Liver (tissue), 9 donors: Measurements from ENCODE around the gene PPIL4. TPM values are rescaled to one million over a fixed set of nuclear protein-coding genes. Genes with fewer than 3 reads are reported as not detected.

Experiments
- DNase-seq: peaks from one replicate; pipeline ENCODE4 v3.0.0-alpha.2; 2017; ENCODE audit warnings: low spot score
- H3K27ac ChIP-seq, 2 donors: one replicate each; pipeline ENCODE4 v1.7.0; 2013; ENCODE audit warnings: inconsistent platforms in 2 of 2, low read length in 2 of 2, control low read depth in 1 of 2, low read depth in 1 of 2, mild to moderate bottlenecking in 1 of 2
- H3K27me3 ChIP-seq, 4 donors: one replicate each; pipeline versions ENCODE4 v1.6.1 to v1.7.0; 2013; ENCODE audit warnings: low read length in 3 of 4, inconsistent platforms in 1 of 4, mild to moderate bottlenecking in 1 of 4, moderate library complexity in 1 of 4; ENCODE audit not compliant: control insufficient read depth in 4 of 4, insufficient read depth in 4 of 4
- H3K36me3 ChIP-seq, 4 donors: one replicate each; pipeline versions ENCODE4 v1.6.1 to v1.7.0; 2013; ENCODE audit warnings: low read length in 3 of 4, mild to moderate bottlenecking in 3 of 4, low read depth in 1 of 4, moderate library complexity in 1 of 4; ENCODE audit not compliant: control insufficient read depth in 4 of 4, insufficient read depth in 3 of 4
- H3K4me1 ChIP-seq, 4 donors: one replicate each; pipeline versions ENCODE4 v1.6.1 to v1.7.0; 2013; ENCODE audit warnings: low read length in 3 of 4, mild to moderate bottlenecking in 3 of 4, moderate library complexity in 1 of 4; ENCODE audit not compliant: control insufficient read depth in 4 of 4, insufficient read depth in 4 of 4
- H3K4me3 ChIP-seq, 3 donors: one replicate each; pipeline versions ENCODE4 v1.6.1 to v1.7.0; 2013; ENCODE audit warnings: low read length in 3 of 3, control low read depth in 1 of 3, low read depth in 1 of 3, mild to moderate bottlenecking in 1 of 3
- H3K9ac ChIP-seq, 2 donors: one replicate each; pipeline ENCODE4 v1.7.0; 2013; ENCODE audit warnings: low read length in 2 of 2, mild to moderate bottlenecking in 2 of 2, moderate library complexity in 2 of 2, control low read depth in 1 of 2, low read depth in 1 of 2
- H3K9me3 ChIP-seq, 4 donors: one replicate each; pipeline versions ENCODE4 v1.6.1 to v1.7.0; 2013; ENCODE audit warnings: low read length in 3 of 4; ENCODE audit not compliant: control insufficient read depth in 4 of 4
- ATF3 ChIP-seq: IDR thresholded peaks from 2 replicates; pipeline ENCODE4 v1.6.1; 2016; ENCODE audit warnings: antibody characterized with exemption
- CTCF ChIP-seq: fragments of 150-350 bp; IDR thresholded peaks from 2 replicates; pipeline ENCODE4 v1.5.1; 2017; ENCODE audit warnings: improper control_type of control experiment, low read depth, low read length; ENCODE audit not compliant: missing input control
- EGR1 ChIP-seq, 2 donors: IDR thresholded peaks; 2 replicates each; pipeline ENCODE4 v1.6.1; 2016 to 2018; ENCODE audit warnings: antibody characterized with exemption in 2 of 2, low read depth in 2 of 2
- FOXA1 ChIP-seq: IDR thresholded peaks from 2 replicates; pipeline ENCODE4 v1.6.1; 2016; ENCODE audit warnings: antibody characterized with exemption
- GABPA ChIP-seq, 2 donors: IDR thresholded peaks in 1 of 2; conservative IDR thresholded peaks in 1 of 2; 2 replicates each; pipeline ENCODE4 v1.6.1; 2016; ENCODE audit warnings: antibody characterized with exemption in 2 of 2, mild to moderate bottlenecking in 1 of 2, moderate library complexity in 1 of 2
- HNF4A ChIP-seq, 2 donors: conservative IDR thresholded peaks; 2 replicates each; pipeline ENCODE4 v1.6.1; 2016; ENCODE audit warnings: antibody characterized with exemption in 2 of 2, mild to moderate bottlenecking in 2 of 2
- HNF4G ChIP-seq: IDR thresholded peaks from 2 replicates; pipeline ENCODE4 v1.6.1; 2016; ENCODE audit warnings: antibody characterized with exemption
- MAX ChIP-seq: IDR thresholded peaks from 2 replicates; pipeline ENCODE4 v1.6.1; 2016; ENCODE audit warnings: antibody characterized with exemption
- NR2F2 ChIP-seq: IDR thresholded peaks from 2 replicates; pipeline ENCODE4 v1.6.1; 2016; ENCODE audit warnings: antibody characterized with exemption
- RAD21 ChIP-seq, 2 donors: IDR thresholded peaks; 2 replicates each; pipeline ENCODE4 v1.6.1; 2016; ENCODE audit warnings: antibody characterized with exemption in 2 of 2, mild to moderate bottlenecking in 2 of 2
- REST ChIP-seq: IDR thresholded peaks from 2 replicates; pipeline ENCODE4 v1.6.1; 2016; ENCODE audit warnings: antibody characterized with exemption, mild to moderate bottlenecking
- SP1 ChIP-seq: IDR thresholded peaks from 2 replicates; pipeline ENCODE4 v1.6.1; 2018; ENCODE audit warnings: antibody characterized with exemption, mild to moderate bottlenecking
- TAF1 ChIP-seq: conservative IDR thresholded peaks from 2 replicates; pipeline ENCODE4 v1.6.1; 2016; ENCODE audit warnings: antibody characterized with exemption, mild to moderate bottlenecking
- YY1 ChIP-seq: IDR thresholded peaks from 2 replicates; pipeline ENCODE4 v1.6.1; 2016; ENCODE audit warnings: antibody characterized with exemption, mild to moderate bottlenecking
- ZBTB33 ChIP-seq: IDR thresholded peaks from 2 replicates; pipeline ENCODE4 v1.6.1; 2016; ENCODE audit warnings: antibody characterized with exemption
- WGBS: extraction: QIAGEN DNeasy Blood & Tissue Kit; methylation state at CpG from one replicate; pipeline ENCODE4 v1.1.7; 2013; 5-methylcytosine and 5-hydroxymethylcytosine counted together
- polyA plus RNA-seq, 2 donors: library from polyadenylated mRNA; stranded (reverse) in 1 of 2; unstranded in 1 of 2; fragments of 200-250 nt in 1 of 2; fragments of >200 nt in 1 of 2; fragmentation: Nextera tagmentation in 1 of 2; extraction: Ambion mirVana in 1 of 2; gene quantifications; one replicate each; pipeline versions ENCODE4 v1.2.1 to v1.2.3, GENCODE V29; 2013 to 2015
- total RNA-seq, 2 donors: library from RNA; depleted of rRNA; stranded (reverse); fragments of >200 nt; gene quantifications; one replicate each; pipeline ENCODE4 v1.2.3, GENCODE V29; 2014
- donor health status: healthy.
- donor health status: healthy.
- donor health status: healthy.
- donor health status: healthy.
- donor health status: healthy.

Gene PPIL4
- total and polyA plus RNA-seq, 4 donors, result 6.4 to 13.1 (median 9.6) TPM

GRCh38 chr6:149489967-149490366 is 55.9 kb downstream of the PPIL4 start:
- H3K4me3 ChIP-seq, result no peak overlapping the region
- peaks cover 0 to 6% (median 0%) of the 10 kb centered on the region in 4 donors for H3K4me1 ChIP-seq
- no peaks in the 10 kb centered on the region for H3K9me3 ChIP-seq
- DNase-seq, result no peak
- WGBS, result 91% methylated on average over 4 of the region's 4 CpGs
- H3K27ac ChIP-seq, result no peak overlapping the region
- H3K36me3 ChIP-seq, result no peaks in the 10 kb centered on the region
- H3K27me3 ChIP-seq, result no peaks in the 10 kb centered on the region
- no peak overlapping the region for H3K9ac ChIP-seq
- TF ChIP-seq FOXA1 (no peak), TAF1 (no peak), RAD21 (IDR thresholded peaks at IDR 0.05) (no peak), EGR1 (IDR thresholded peaks at IDR 0.05; ENCODE audit: low read depth in 2 of 2) (no peak), ATF3 (no peak), SP1 (no peak), NR2F2 (no peak), MAX (no peak), GABPA (IDR thresholded peaks at IDR 0.05 in 1 of 2, conservative IDR thresholded peaks at IDR 0.05 in 1 of 2) (no peak), YY1 (no peak), ZBTB33 (no peak), HNF4A (conservative IDR thresholded peaks at IDR 0.05) (no peak), HNF4G (no peak), REST (no peak)

- Histone ChIP-seq H3K9me3 (no peaks in the 10 kb centered on the region), H3K4me3 (no peak overlapping the region), H3K27me3 (no peaks in the 10 kb centered on the region), H3K27ac (no peak overlapping the region), H3K4me1 (peaks cover 0 to 6% (median 0%) of the 10 kb centered on the region in 4 donors), H3K36me3 (no peaks in the 10 kb centered on the region), H3K9ac (no peak overlapping the region)
- WGBS, result 74% methylated on average over 3 of the region's 3 CpGs
- TF ChIP-seq CTCF (no peak), REST (no peak), NR2F2 (no peak), ATF3 (no peak), SP1 (no peak)
- DNase-seq, result no peak
Observed at GRCh38 chr6:149488815-149489214, 57.0 kb downstream of the PPIL4 start.
